Measurements from ENCODE around the gene SH3PXD2B.

SH3PXD2B gene

GRCh38 chr5:172280317-172280716 lies 174.0 kb downstream of the SH3PXD2B start:
- no peak for DNase-seq (ENCODE audit: low spot score)
- TF ChIP-seq CTCF (IDR thresholded peaks at IDR 0.05; ENCODE audit: extremely low read depth, missing control alignments), result no peak

GRCh38 chr5:172278356-172278755 lies 176.0 kb downstream of the SH3PXD2B start:
- no peak for TF ChIP-seq CTCF (IDR thresholded peaks at IDR 0.05; ENCODE audit: extremely low read depth, missing control alignments)
- no peak for DNase-seq (ENCODE audit: low spot score)

- DNase-seq (ENCODE audit: low spot score), result no peak
- no peak for TF ChIP-seq CTCF (IDR thresholded peaks at IDR 0.05; ENCODE audit: extremely low read depth, missing control alignments)
These were observed 178.1 kb downstream of the SH3PXD2B start for GRCh38 chr5:172276214-172276613.
